HG03159 (cell line): ENCODE data around the gene SYN1.

Experiments
- ATAC-seq: cut with Tn5 transposase; IDR thresholded peaks from one replicate; pipeline ENCODE4 v1.9.1; 2021; ENCODE audit warnings: mild to moderate bottlenecking, moderate library complexity; ENCODE audit not compliant: unreplicated experiment

SYN1 gene

GRCh38 chrX:47597222-47597621 is 22.4 kb downstream of the SYN1 start:
- ATAC-seq, result no peak

- no peak for ATAC-seq
These were observed 23.4 kb downstream of the SYN1 start for GRCh38 chrX:47596256-47596655.

- ATAC-seq, result no peak
These were observed 23.9 kb downstream of the SYN1 start for GRCh38 chrX:47595716-47596251.

- ATAC-seq, result no peak
These were observed 26.1 kb downstream of the SYN1 start for GRCh38 chrX:47593522-47593921.

GRCh38 chrX:47590984-47591383 is 28.7 kb downstream of the SYN1 start:
- no peak for ATAC-seq

- ATAC-seq, result no peak
These were observed 31.5 kb downstream of the SYN1 start for GRCh38 chrX:47587906-47588735.

GRCh38 chrX:47587091-47587891 is 32.4 kb downstream of the SYN1 start:
- ATAC-seq, result no peak

GRCh38 chrX:47586043-47586787 is 33.4 kb downstream of the SYN1 start:
- no peak for ATAC-seq

GRCh38 chrX:47585273-47585672 is 34.4 kb downstream of the SYN1 start:
- no peak for ATAC-seq

- ATAC-seq, result no peak
These were observed 34.9 kb downstream of the SYN1 start for GRCh38 chrX:47584714-47585113.

- ATAC-seq, result no peak
These were observed 36.3 kb downstream of the SYN1 start for GRCh38 chrX:47583240-47583861.

- ATAC-seq, result peak; percentile 83
These were observed 37.7 kb downstream of the SYN1 start, which contains the start of gene TIMP1 for GRCh38 chrX:47581731-47582647. TIMP1 (plus strand) TSS chrX:47582436; CDS start chrX:47583416, 980 bp downstream.

GRCh38 chrX:47579537-47579936 is 40.1 kb downstream of the SYN1 start:
- no peak for ATAC-seq

- no peak for ATAC-seq
These were observed 41.0 kb downstream of the SYN1 start for GRCh38 chrX:47578692-47579091.

- ATAC-seq, result no peak
These were observed 41.8 kb downstream of the SYN1 start for GRCh38 chrX:47577901-47578300.

- no peak for ATAC-seq
These were observed 42.2 kb downstream of the SYN1 start for GRCh38 chrX:47577424-47577823.

- no peak for ATAC-seq
These were observed 43.4 kb downstream of the SYN1 start for GRCh38 chrX:47576021-47576898.

GRCh38 chrX:47574547-47575301 is 44.9 kb downstream of the SYN1 start:
- no peak for ATAC-seq
